ENCODE data around the gene DENND1A. TPM values are rescaled to one million over a fixed set of nuclear protein-coding genes. Genes with fewer than 3 reads are reported as not detected.

DENND1A gene
- total RNA-seq, 1 experiment from 2014 or later, result 13.0 TPM

DNA sequence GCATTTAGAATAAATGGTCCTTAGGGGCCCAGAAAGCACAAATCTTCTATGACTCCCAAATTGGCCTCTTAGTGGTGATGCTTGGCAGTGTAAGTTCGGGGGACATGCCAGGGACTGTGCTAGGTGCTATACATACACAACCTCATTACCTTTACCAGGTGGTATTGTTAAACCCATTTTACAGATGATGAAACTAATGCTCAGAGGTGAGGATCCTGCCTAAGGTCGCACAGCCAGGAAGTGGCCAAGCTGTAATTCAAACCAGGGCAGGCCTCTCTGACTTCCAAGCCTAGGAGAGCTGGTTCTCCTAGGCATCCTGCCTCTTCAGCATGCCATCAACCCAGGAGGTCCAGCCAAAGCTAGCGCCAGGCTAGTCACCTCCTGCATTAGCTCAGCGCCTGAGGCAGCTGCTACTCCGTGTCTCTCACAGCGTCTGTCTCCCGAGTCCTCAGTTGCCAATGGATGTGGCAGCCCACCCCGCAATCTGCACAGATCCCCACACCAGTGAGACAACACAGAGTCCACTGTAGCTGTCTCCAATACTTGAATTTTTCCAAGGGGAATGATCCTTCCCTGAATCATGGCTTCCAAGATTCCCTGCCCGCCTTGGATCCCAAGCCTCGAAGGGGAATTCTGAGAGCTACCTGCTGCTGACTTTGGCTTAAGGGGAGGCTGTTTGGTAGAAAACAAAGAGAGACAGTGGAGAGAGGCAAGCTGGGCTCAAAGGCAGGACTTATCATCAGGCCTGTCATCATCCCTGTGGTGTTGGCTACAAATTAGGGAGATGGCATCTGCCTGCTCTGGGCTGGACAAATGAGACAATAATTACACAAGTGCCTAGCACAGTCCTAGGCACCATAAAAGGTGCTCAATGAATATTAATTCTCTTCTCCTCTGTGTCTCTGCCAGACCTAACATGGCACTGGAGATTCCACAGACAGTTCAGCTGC lies 521.3 kb downstream of the DENND1A start:
- Mint-ChIP-seq H3K4me1 (ENCODE audit: low read depth, unreplicated experiment) (no peaks in the 10 kb centered on the region), H3K27me3 (ENCODE audit: unreplicated experiment) (no peaks in the 10 kb centered on the region), H3K27ac (ENCODE audit: unreplicated experiment) (no peak overlapping the region), H3K9me3 (ENCODE audit: low read depth, unreplicated experiment) (no peaks in the 10 kb centered on the region), H3K4me3 (ENCODE audit: low read depth, unreplicated experiment) (no peak overlapping the region), H3K36me3 (ENCODE audit: insufficient read depth, unreplicated experiment) (no peaks in the 10 kb centered on the region)
- CTCF ChIA-PET, result no interaction called here
- intact Hi-C loops (cut with micrococcal nuclease; ENCODE audit: unreplicated experiment), result no loop called here
- DNase-seq, result no peak
- BruUV-seq (replicated peaks), result no TSS peak
- TF ChIP-seq, protein P1, sequence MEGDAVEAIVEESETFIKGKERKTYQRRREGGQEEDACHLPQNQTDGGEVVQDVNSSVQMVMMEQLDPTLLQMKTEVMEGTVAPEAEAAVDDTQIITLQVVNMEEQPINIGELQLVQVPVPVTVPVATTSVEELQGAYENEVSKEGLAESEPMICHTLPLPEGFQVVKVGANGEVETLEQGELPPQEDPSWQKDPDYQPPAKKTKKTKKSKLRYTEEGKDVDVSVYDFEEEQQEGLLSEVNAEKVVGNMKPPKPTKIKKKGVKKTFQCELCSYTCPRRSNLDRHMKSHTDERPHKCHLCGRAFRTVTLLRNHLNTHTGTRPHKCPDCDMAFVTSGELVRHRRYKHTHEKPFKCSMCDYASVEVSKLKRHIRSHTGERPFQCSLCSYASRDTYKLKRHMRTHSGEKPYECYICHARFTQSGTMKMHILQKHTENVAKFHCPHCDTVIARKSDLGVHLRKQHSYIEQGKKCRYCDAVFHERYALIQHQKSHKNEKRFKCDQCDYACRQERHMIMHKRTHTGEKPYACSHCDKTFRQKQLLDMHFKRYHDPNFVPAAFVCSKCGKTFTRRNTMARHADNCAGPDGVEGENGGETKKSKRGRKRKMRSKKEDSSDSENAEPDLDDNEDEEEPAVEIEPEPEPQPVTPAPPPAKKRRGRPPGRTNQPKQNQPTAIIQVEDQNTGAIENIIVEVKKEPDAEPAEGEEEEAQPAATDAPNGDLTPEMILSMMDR (IDR thresholded peaks at IDR 0.05; ENCODE audit: unreplicated experiment), result no peak

DNA sequence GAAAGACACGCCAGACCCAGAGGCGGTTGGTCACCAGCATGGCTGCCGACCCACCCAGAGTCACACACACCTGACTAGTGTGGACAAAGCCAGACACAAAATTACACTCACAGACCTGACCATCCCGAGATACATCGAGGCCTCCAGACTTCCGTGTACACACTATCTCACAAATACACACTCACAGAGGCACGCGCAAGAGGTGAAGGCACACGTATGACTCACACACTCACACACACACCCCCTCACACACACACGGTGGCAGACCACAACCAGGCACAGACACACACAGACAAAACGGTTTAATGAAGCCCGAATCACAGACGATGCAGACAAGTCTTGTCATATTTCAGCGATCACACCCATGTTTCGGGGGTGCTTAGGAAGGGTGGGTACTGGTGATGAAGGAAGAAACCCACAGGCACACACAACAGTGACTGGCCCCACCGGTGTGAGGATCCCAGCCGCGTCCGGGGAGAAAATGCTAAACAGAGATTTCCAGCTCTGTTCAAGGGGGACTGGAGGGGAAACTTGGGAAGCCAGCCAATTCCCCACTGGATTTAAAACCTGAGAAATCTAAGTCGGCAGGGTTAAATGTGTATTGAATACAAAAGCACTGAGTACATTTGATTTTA lies 522.6 kb downstream of the DENND1A start:
- Mint-ChIP-seq H3K36me3 (ENCODE audit: insufficient read depth, unreplicated experiment) (no peaks in the 10 kb centered on the region), H3K9me3 (ENCODE audit: low read depth, unreplicated experiment) (no peaks in the 10 kb centered on the region), H3K4me1 (ENCODE audit: low read depth, unreplicated experiment) (no peaks in the 10 kb centered on the region), H3K4me3 (ENCODE audit: low read depth, unreplicated experiment) (no peak overlapping the region), H3K27ac (ENCODE audit: unreplicated experiment) (no peak overlapping the region), H3K27me3 (ENCODE audit: unreplicated experiment) (no peaks in the 10 kb centered on the region)
- intact Hi-C loops (cut with micrococcal nuclease; ENCODE audit: unreplicated experiment), result no loop called here
- TF ChIP-seq, protein P1 (IDR thresholded peaks at IDR 0.05; ENCODE audit: unreplicated experiment), result no peak
- no peak for DNase-seq
- no TSS peak for BruUV-seq (replicated peaks)
- CTCF ChIA-PET, result no interaction called here

DNA sequence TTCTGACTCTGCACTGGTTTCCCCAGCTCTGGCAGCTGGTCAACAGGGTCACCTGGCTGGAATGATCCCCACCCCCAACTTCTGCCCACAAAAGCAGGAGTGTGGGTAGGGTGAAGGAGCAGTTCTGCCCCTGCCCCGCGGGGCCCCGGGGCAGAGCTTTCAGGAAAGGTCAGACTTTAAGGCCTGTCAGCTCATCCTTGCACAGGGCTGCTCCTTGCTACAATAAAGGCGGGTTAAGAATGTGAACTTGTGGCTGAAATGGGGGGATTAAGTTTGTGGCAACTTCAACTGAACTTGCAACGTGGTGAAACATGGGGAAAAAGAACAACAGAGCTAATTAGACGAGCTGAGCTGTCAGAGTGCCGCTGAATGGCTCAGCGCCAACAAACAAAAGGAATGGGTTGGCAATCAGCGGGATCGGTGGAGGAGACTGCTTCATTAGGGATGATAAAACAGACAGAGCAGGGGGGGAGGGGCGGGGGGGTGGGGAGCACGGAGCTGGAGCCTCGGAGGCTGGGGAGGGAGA lies 523.2 kb downstream of the DENND1A start:
- TF ChIP-seq, protein P1 (IDR thresholded peaks at IDR 0.05; ENCODE audit: unreplicated experiment), result no peak
- H3K4me3 Mint-ChIP-seq (ENCODE audit: low read depth, unreplicated experiment), result no peak overlapping the region
- no peak overlapping the region for H3K27ac Mint-ChIP-seq (ENCODE audit: unreplicated experiment)
- no peaks in the 10 kb centered on the region for H3K36me3 Mint-ChIP-seq (ENCODE audit: insufficient read depth, unreplicated experiment)
- no peak for DNase-seq
- no TSS peak for BruUV-seq (replicated peaks)
- CTCF ChIA-PET, result no interaction called here
- no peaks in the 10 kb centered on the region for H3K27me3 Mint-ChIP-seq (ENCODE audit: unreplicated experiment)
- H3K4me1 Mint-ChIP-seq (ENCODE audit: low read depth, unreplicated experiment), result no peaks in the 10 kb centered on the region
- no peaks in the 10 kb centered on the region for H3K9me3 Mint-ChIP-seq (ENCODE audit: low read depth, unreplicated experiment)
- intact Hi-C loops (cut with micrococcal nuclease; ENCODE audit: unreplicated experiment), result no loop called here

DNA sequence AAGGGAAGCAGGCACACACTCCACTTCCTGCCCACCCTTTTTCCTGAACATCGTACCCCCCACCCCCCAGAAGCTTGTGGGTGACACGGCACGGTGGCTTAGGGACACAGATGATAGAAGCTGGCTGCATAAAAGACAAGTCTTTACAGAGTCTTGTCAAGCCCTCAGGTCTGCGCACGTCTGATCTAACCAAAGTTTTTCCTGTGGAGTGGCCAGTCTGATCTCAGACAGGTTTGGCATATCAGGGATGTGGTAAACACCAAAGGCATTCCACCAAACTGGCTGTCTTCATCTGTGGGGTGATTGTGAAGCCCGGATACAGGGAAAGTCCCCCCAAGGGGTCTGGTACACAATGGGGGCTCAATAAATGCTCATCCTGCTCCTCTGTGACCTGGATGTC lies 523.9 kb downstream of the DENND1A start:
- CTCF ChIA-PET, result no interaction called here
- Mint-ChIP-seq H3K36me3 (ENCODE audit: insufficient read depth, unreplicated experiment) (no peaks in the 10 kb centered on the region), H3K4me3 (ENCODE audit: low read depth, unreplicated experiment) (no peak overlapping the region), H3K4me1 (ENCODE audit: low read depth, unreplicated experiment) (no peaks in the 10 kb centered on the region), H3K9me3 (ENCODE audit: low read depth, unreplicated experiment) (no peaks in the 10 kb centered on the region), H3K27ac (ENCODE audit: unreplicated experiment) (no peak overlapping the region), H3K27me3 (ENCODE audit: unreplicated experiment) (no peaks in the 10 kb centered on the region)
- DNase-seq, result no peak
- TF ChIP-seq, protein P1 (IDR thresholded peaks at IDR 0.05; ENCODE audit: unreplicated experiment), result no peak
- no TSS peak for BruUV-seq (replicated peaks)
- intact Hi-C loops (cut with micrococcal nuclease; ENCODE audit: unreplicated experiment), result no loop called here

Data from Calu3 (cell line).